Measurements from ENCODE around the gene SENP6. TPM values are rescaled to one million over a fixed set of nuclear protein-coding genes. Genes with fewer than 3 reads are reported as not detected.
"Not testable (repeated sequence)": the region's sequence is repeated elsewhere in the genome, so short reads cannot be mapped to it uniquely, and the experiment has no call there.

The SENP6 gene
- total and polyA plus RNA-seq, 12 donors: 43.0 to 98.5 (median 76.6) TPM

DNA sequence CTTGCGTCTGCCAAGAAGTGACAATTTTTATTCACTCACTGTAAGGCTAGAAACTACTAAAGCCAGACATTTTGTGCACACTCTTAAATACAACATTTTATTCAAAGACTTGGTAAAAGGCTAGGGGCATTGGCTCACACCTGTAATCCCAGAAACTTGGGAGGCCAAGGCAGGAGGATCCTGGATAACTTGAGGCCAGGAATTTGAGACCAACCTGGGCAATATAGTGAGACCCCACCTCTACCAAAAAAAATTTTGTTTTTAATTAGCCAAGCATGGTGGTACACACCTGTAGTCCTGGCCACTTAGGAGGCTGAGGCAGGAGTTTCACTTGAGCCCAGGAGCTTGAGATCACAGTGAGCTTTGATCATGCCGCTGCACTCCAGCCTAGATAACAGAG is 11.3 kb upstream of the SENP6 start:
- no peaks in the 10 kb centered on the region for H3K9me3 ChIP-seq (replicated peaks in 1 of 3)
- WGBS, 4 donors: 94 to 99% (median 98%) methylated on average over 2 of the region's 2 CpGs
- no peak overlapping the region for H3K27ac ChIP-seq
- TF ChIP-seq, protein P1, sequence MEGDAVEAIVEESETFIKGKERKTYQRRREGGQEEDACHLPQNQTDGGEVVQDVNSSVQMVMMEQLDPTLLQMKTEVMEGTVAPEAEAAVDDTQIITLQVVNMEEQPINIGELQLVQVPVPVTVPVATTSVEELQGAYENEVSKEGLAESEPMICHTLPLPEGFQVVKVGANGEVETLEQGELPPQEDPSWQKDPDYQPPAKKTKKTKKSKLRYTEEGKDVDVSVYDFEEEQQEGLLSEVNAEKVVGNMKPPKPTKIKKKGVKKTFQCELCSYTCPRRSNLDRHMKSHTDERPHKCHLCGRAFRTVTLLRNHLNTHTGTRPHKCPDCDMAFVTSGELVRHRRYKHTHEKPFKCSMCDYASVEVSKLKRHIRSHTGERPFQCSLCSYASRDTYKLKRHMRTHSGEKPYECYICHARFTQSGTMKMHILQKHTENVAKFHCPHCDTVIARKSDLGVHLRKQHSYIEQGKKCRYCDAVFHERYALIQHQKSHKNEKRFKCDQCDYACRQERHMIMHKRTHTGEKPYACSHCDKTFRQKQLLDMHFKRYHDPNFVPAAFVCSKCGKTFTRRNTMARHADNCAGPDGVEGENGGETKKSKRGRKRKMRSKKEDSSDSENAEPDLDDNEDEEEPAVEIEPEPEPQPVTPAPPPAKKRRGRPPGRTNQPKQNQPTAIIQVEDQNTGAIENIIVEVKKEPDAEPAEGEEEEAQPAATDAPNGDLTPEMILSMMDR (IDR thresholded peaks at IDR 0.05): no peak
- TF ChIP-seq POLR2A (IDR thresholded peaks at IDR 0.05): no peak
- H3K4me1 ChIP-seq (replicated peaks in 1 of 2): no peaks in the 10 kb centered on the region
- H3K36me3 ChIP-seq (replicated peaks in 1 of 2): no peaks in the 10 kb centered on the region
- H3K27me3 ChIP-seq: no peaks in the 10 kb centered on the region
- H3K4me3 ChIP-seq: no peak overlapping the region
- intact Hi-C loops (cut with DNase I): no loop called here
- no peak for DNase-seq

DNA sequence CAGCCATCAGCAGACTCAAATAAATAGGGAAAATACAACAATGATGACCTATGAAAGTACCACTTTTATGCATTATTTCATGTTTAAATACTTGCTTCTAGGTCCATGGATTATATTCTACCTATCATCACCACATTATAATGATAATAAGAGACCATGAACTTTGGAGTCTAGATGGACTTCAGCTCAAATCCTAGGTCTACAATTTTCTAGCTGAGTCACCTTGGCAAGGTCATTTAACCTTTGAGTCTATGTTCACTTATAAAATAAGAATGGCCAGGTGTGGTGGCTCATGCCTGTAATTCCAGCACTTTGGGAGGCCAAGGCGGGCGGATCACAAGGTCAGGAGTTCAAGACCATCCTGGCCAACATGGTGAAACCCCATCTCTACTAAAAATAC is 5.3 kb upstream of the SENP6 start:
- H3K4me3 ChIP-seq; intact Hi-C loops (cut with DNase I): not testable (repeated sequence)

DNA sequence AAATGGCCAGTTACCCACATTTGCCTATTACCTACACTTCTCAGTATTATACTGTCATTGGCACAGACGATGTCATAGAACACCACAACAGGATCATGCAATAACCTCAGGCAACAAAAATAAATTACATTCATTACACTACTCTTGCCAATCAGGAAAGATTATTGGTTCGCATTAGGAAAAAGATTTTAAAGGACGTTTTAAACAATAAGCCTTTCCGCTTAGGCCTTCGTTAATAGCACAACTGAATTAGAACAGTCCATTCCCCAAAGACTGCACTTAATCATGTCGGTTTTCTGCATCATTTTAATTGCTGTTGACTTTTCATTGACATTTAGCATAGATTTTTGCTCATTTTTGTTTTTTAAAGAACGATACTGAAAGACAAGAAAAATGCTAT is 912 bp upstream of the SENP6 start:
- WGBS, 4 donors: 51 to 64% (median 58%) methylated on average over 7 of the region's 7 CpGs
- no peak for TF ChIP-seq POLR2A (IDR thresholded peaks at IDR 0.05)
- TF ChIP-seq, protein P1 (IDR thresholded peaks at IDR 0.05): no peak
- Histone ChIP-seq H3K4me3 (peak overlapping the region in 1 of 4 donors; percentile 86), H3K9me3 (replicated peaks in 1 of 3) (no peaks in the 10 kb centered on the region), H3K27me3 (no peaks in the 10 kb centered on the region), H3K27ac (peak overlapping the region in 2 of 5 donors; percentile 43 to 98), H3K4me1 (replicated peaks in 1 of 2) (peaks cover 5 to 15% of the 10 kb centered on the region in 2 donors), H3K36me3 (replicated peaks in 1 of 2) (no peaks in the 10 kb centered on the region)
- intact Hi-C loops (cut with DNase I): no loop called here
- DNase-seq: no peak

More for the DNA sequence above, 5.3 kb upstream of the SENP6 start:
- not testable (repeated sequence) for H3K36me3 ChIP-seq (replicated peaks in 1 of 2); H3K27me3 ChIP-seq; DNase-seq; H3K4me1 ChIP-seq (replicated peaks in 1 of 2); H3K27ac ChIP-seq; H3K9me3 ChIP-seq (replicated peaks in 1 of 3)
- WGBS, 4 donors: 93 to 100% (median 98%) methylated on average over 2 of the region's 2 CpGs

DNA sequence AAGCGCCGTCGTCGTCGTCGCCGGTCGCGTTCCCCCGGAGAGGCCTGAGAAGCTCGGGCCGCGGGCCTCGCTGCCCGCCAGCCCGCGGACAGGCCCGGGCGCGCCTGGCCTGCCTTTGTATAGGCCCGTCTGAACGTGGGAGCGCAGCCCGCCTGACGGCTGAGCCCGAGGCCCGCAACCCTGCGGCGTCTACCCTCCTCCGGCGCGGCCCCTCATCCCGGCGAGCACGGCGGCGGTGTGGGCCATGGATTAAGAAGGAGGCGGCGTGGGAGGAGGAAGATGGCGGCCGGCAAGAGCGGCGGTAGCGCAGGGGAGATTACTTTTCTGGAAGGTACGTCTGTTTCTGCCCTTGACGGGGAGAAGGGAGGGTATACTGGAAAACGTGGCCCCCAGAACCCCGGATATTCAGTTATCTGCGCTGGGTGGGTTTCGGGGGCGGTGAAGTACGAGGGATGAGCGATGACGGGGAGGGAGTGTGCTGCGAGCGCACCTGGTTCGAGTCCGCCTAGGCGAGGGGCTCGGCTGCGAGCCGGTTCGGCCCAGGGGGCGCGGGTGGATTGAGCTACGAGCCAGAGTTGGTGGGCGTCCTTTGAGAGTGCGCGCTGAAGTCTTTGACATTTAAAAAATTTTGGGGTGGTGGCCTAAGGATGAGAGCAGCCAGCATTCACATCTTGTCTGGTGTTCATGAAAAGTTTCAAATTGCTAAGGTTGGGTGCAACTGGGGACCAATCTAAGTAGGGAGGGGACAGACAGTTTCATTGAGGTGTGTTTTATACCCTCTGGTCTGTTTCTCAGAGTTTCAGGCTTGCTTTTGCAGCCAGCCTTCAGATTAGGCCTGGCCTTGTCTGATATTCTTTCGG is 796 bp downstream of the SENP6 start:
- intact Hi-C loops (cut with DNase I): no loop called here
- H3K27me3 ChIP-seq: no peaks in the 10 kb centered on the region
- no peaks in the 10 kb centered on the region for H3K9me3 ChIP-seq (replicated peaks in 1 of 3)
- peak overlapping the region; percentile 87 to 98 (median 95) for H3K27ac ChIP-seq
- peak overlapping the region; percentile 57 to 99 (median 89) for H3K4me3 ChIP-seq
- DNase-seq: peak; percentile 31 to 62 (median 41)
- no peaks in the 10 kb centered on the region for H3K36me3 ChIP-seq (replicated peaks in 1 of 2)
- 0 to 1% (median 0%) methylated on average over 22 to 70 of the region's 70 CpGs for WGBS, 4 donors
- peaks cover 5 to 24% of the 10 kb centered on the region in 2 donors for H3K4me1 ChIP-seq (replicated peaks in 1 of 2)
- no peak for TF ChIP-seq POLR2A (IDR thresholded peaks at IDR 0.05)
- TF ChIP-seq, protein P1 (IDR thresholded peaks at IDR 0.05): no peak

DNA sequence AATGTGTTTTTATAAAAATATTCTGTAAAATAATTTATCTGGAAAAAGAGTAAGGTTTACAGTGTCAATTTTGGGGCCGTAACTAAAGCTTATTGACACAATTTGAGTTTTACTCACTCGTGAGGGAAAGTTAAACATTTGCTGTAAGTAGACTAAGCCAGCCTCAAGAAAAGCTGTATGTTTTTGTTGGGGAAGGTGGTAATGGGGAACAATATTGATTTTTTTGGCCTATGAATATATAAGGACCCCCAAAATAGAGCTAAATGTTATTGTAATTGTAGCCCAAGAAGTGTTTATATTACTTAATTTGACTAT is 1.4 kb downstream of the SENP6 start:
- WGBS, 4 donors: 0 to 2% (median 1%) methylated on average over 2 of the region's 2 CpGs
- Histone ChIP-seq H3K4me1 (replicated peaks in 1 of 2) (peaks cover 5 to 30% of the 10 kb centered on the region in 2 donors), H3K4me3 (peak overlapping the region; percentile 57 to 99 (median 89)), H3K9me3 (replicated peaks in 1 of 3) (no peaks in the 10 kb centered on the region), H3K27ac (peak overlapping the region in 3 of 5 donors; percentile 95 to 98 (median 96)), H3K27me3 (no peaks in the 10 kb centered on the region), H3K36me3 (replicated peaks in 1 of 2) (no peaks in the 10 kb centered on the region)
- no peak for DNase-seq
- intact Hi-C loops (cut with DNase I): no loop called here
- TF ChIP-seq, protein P1 (IDR thresholded peaks at IDR 0.05): no peak
- TF ChIP-seq POLR2A (IDR thresholded peaks at IDR 0.05): no peak
